NCI-H2196 treated with DMSO at 0.1 percent for 48 hours (cell line): ENCODE data around the gene PLOD2.

Source experiments
- DNase-seq: peaks from one replicate; lab custom pipeline; 2025; ENCODE audit not compliant: unreplicated experiment; lab: John Stamatoyannopoulos, UW

Gene PLOD2

GRCh38 chr3:146050691-146051090 lies 110.3 kb downstream of the PLOD2 start:
- no peak for DNase-seq

GRCh38 chr3:146047485-146047884 lies 113.5 kb downstream of the PLOD2 start:
- no peak for DNase-seq

GRCh38 chr3:146044046-146044445 lies 116.9 kb downstream of the PLOD2 start:
- DNase-seq = no peak

GRCh38 chr3:146040630-146041029 lies 120.4 kb downstream of the PLOD2 start:
- no peak for DNase-seq

DNA sequence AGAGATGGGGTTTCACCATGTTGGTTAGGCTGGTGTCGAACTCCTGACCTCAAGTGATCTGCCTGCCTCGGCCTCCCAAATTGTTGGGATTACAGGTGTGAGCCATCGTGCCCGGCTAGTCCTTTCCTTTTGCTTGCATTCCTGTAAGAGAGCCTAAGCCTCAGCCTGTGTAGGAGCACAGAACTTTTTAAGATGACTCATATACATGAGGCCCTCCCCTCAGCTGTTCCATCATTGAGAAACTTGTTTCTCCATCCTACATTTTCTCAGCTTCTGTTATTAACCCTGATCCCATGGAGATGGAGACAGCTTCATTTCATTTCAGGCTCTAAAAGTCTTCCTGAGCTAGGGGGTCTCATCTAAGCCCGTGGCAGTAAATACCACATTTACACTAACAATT lies 123.3 kb downstream of the PLOD2 start:
- no peak for DNase-seq

GRCh38 chr3:146036281-146036680 lies 124.7 kb downstream of the PLOD2 start:
- no peak for DNase-seq

- no peak for DNase-seq
These were observed 125.6 kb downstream of the PLOD2 start for GRCh38 chr3:146035366-146035765.

DNA sequence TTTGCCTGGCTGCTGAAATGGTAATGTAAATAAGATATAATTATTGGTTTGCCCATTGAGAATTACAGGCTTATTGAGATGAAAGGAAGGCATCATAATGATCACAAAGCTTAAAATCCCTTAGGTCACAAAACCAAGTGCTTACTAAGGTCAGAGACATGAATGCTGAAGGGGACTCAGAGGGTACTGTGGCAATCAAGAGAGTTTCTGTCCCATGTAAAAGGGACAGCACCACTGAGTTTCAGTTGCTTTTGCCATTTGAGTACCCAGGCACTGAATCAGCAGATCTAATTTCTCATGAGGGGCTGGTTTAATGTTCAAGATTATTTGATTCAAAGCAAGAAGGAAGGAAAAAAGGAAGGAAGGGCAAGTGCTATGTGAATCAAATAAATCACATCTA lies 127.0 kb downstream of the PLOD2 start:
- DNase-seq = no peak

GRCh38 chr3:146026547-146026946 lies 134.4 kb downstream of the PLOD2 start:
- no peak for DNase-seq

DNA sequence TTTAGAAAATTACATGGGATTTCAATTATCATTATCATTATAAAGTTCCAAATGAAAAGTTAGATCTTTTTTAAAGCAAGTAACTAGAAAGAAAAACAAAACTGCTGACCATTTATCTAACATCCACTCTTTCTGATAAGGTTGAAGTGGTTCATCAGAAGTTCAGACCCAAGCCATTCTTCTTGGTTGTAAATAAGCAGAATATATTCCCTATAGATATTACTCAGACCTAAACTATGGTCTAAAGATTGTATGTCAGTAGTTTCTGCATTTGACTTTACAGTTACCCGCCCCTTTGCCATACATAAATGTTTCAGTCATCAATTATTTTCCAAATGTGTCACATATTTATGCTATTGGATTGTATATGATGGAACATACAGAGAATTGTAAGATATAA lies 136.7 kb downstream of the PLOD2 start:
- DNase-seq = no peak

DNA sequence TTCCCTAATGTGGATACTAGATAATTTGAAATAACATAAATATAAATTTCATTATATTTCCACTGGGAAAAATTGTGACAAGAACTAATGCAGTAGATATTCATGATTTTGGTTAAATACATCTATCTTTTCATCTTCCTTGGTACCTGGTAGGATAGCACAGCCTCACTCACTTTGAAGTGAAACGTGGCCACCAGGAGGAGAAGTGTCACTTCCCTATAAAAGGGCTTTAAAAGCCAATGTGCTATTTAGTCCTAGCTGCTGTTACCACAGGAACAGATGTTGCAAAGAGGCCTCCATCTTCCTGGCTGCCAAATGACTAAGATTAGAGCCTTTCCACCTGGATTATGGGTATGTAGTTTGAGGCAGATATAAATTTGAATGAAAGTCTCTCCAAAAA lies 140.0 kb downstream of the PLOD2 start:
- DNase-seq = no peak

DNA sequence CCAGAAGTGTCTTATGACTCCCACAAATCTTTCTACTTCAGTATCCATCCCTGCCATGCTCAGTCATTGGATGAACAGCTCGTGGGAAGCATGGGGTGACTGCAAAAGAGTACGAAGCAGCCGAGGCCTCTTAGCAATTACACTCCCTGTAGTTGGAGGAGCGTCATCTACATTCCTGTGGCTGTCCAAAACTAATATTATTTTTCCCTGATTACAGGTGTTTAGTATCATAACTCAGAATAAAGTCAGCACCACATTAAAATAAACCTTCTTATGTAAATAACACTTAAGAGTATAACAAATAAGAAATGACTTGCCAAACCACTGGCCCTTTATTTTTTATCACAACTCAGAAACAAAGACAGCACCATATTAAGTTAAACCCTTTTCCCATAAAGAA lies 141.5 kb downstream of the PLOD2 start:
- no peak for DNase-seq
